Suppressor macrophage (primary cell): ENCODE data around the gene KCNK18.
"Not testable (repeated sequence)": the region's sequence is repeated elsewhere in the genome, so short reads cannot be mapped to it uniquely, and the experiment has no call there.

Experiments used
- DNase-seq, 4 experiments: peaks; one replicate each; pipeline ENCODE4 v3.0.0-alpha.2; 2020 to 2022

Gene KCNK18

GRCh38 chr10:117174439-117175214 lies 22.7 kb upstream of the KCNK18 start:
- DNase-seq: peak; percentile 88 to 94 (median 91)

- DNase-seq: peak in 2 of 4 experiments; percentile 15 to 17
These were observed 21.9 kb upstream of the KCNK18 start for GRCh38 chr10:117175215-117175900.

- DNase-seq: peak; percentile 82 to 92 (median 91)
These were observed 21.3 kb upstream of the KCNK18 start for GRCh38 chr10:117175901-117176534.

GRCh38 chr10:117178190-117178589 lies 19.1 kb upstream of the KCNK18 start:
- DNase-seq: no peak

GRCh38 chr10:117184296-117184695 lies 13.0 kb upstream of the KCNK18 start:
- no peak for DNase-seq

GRCh38 chr10:117184821-117185220 lies 12.5 kb upstream of the KCNK18 start:
- DNase-seq: no peak

GRCh38 chr10:117185817-117186216 lies 11.5 kb upstream of the KCNK18 start:
- not testable (repeated sequence) for DNase-seq

- peak in 2 of 4 experiments; percentile 16 to 18 for DNase-seq
These were observed 10.3 kb upstream of the KCNK18 start for GRCh38 chr10:117186832-117187615.

GRCh38 chr10:117188371-117188770 lies 8.9 kb upstream of the KCNK18 start:
- DNase-seq: no peak

- no peak for DNase-seq
These were observed 7.7 kb upstream of the KCNK18 start for GRCh38 chr10:117189557-117189956.

GRCh38 chr10:117198088-117198487 lies 799 bp downstream of the KCNK18 start:
- DNase-seq: no peak

GRCh38 chr10:117201826-117202225 lies 4.5 kb downstream of the KCNK18 start:
- no peak for DNase-seq

GRCh38 chr10:117204316-117204715 lies 7.0 kb downstream of the KCNK18 start:
- no peak for DNase-seq

GRCh38 chr10:117212176-117212575 lies 14.9 kb downstream of the KCNK18 start:
- DNase-seq: no peak

- DNase-seq: no peak
These were observed 17.1 kb downstream of the KCNK18 start for GRCh38 chr10:117214401-117214800.

GRCh38 chr10:117215079-117215478 lies 17.8 kb downstream of the KCNK18 start:
- DNase-seq: no peak

- no peak for DNase-seq
These were observed 18.7 kb downstream of the KCNK18 start for GRCh38 chr10:117216028-117216427.

GRCh38 chr10:117216611-117217195 lies 19.4 kb downstream of the KCNK18 start:
- DNase-seq: peak; percentile 69 to 91 (median 82)

GRCh38 chr10:117217196-117217761 lies 20.0 kb downstream of the KCNK18 start:
- DNase-seq: peak in 3 of 4 experiments; percentile 11 to 35 (median 33)

- no peak for DNase-seq
These were observed 21.4 kb downstream of the KCNK18 start for GRCh38 chr10:117218654-117219053.

GRCh38 chr10:117221156-117221711 lies 23.9 kb downstream of the KCNK18 start:
- no peak for DNase-seq

GRCh38 chr10:117222552-117222951 lies 25.3 kb downstream of the KCNK18 start:
- DNase-seq: no peak
